GM19463 (cell line): ENCODE measurements around the gene ANKRD66.
"Not testable (repeated sequence)": the region's sequence is repeated elsewhere in the genome, so short reads cannot be mapped to it uniquely, and the experiment has no call there.

Source experiments
- ATAC-seq: cut with Tn5 transposase; IDR thresholded peaks from one replicate; pipeline ENCODE4 v1.9.1; 2021; ENCODE audit warnings: mild to moderate bottlenecking, moderate library complexity; ENCODE audit not compliant: unreplicated experiment

Gene ANKRD66

GRCh38 chr6:46746696-46747095 is at the start of gene ANKRD66:
ANKRD66 (plus strand) TSS chr6:46746933; CDS start chr6:46751949, 5,016 bp downstream.
- ATAC-seq: no peak

- ATAC-seq: no peak
These were observed 46.8 kb upstream of the ANKRD66 start for GRCh38 chr6:46699970-46700369.

GRCh38 chr6:46704562-46704961 is 42.2 kb upstream of the ANKRD66 start:
- no peak for ATAC-seq

GRCh38 chr6:46706464-46706863 is 40.3 kb upstream of the ANKRD66 start:
- ATAC-seq: no peak

GRCh38 chr6:46711491-46711890 is 35.2 kb upstream of the ANKRD66 start:
- ATAC-seq: no peak

GRCh38 chr6:46715141-46715540 is 31.6 kb upstream of the ANKRD66 start:
- no peak for ATAC-seq

- no peak for ATAC-seq
These were observed 27.6 kb upstream of the ANKRD66 start for GRCh38 chr6:46719099-46719498.

- ATAC-seq: no peak
These were observed 26.3 kb upstream of the ANKRD66 start for GRCh38 chr6:46720401-46720800.

- ATAC-seq: no peak
These were observed 16.9 kb upstream of the ANKRD66 start for GRCh38 chr6:46729787-46730326.

- no peak for ATAC-seq
These were observed 15.7 kb upstream of the ANKRD66 start for GRCh38 chr6:46730921-46731461.

- ATAC-seq: no peak
These were observed 13.4 kb upstream of the ANKRD66 start for GRCh38 chr6:46733341-46733801.

GRCh38 chr6:46734867-46735719 is 11.6 kb upstream of the ANKRD66 start, which contains the start of gene PLA2G7:
PLA2G7 (minus strand) TSS chr6:46735375; CDS start chr6:46722891, 12,484 bp downstream.
- no peak for ATAC-seq

- ATAC-seq: no peak
These were observed 11.1 kb upstream of the ANKRD66 start for GRCh38 chr6:46735720-46736031.

- ATAC-seq: no peak
These were observed 9.8 kb upstream of the ANKRD66 start for GRCh38 chr6:46736906-46737305.

GRCh38 chr6:46741482-46741881 is 5.3 kb upstream of the ANKRD66 start:
- no peak for ATAC-seq

- ATAC-seq: no peak
These were observed 4.8 kb upstream of the ANKRD66 start for GRCh38 chr6:46741910-46742309.

- no peak for ATAC-seq
These were observed 3.1 kb upstream of the ANKRD66 start for GRCh38 chr6:46743425-46744158.

GRCh38 chr6:46744159-46744725 is 2.5 kb upstream of the ANKRD66 start:
- ATAC-seq: not testable (repeated sequence)

- no peak for ATAC-seq
These were observed 760 bp upstream of the ANKRD66 start for GRCh38 chr6:46745973-46746372.

GRCh38 chr6:46748940-46749503 is 2.3 kb downstream of the ANKRD66 start:
- no peak for ATAC-seq

GRCh38 chr6:46749731-46750130 is 3.0 kb downstream of the ANKRD66 start:
- ATAC-seq: no peak
